HG02943 (cell line): ENCODE results near the gene MYO3A.

ENCODE experiments used
- ATAC-seq: cut with Tn5 transposase; IDR thresholded peaks from one replicate; pipeline ENCODE4 v1.9.1; 2021; ENCODE audit warnings: mild to moderate bottlenecking, low read depth, moderate library complexity; ENCODE audit not compliant: unreplicated experiment

Gene MYO3A

GRCh38 chr10:25933653-25934608, at the start of gene MYO3A:
TSS of gene MYO3A (plus strand) at chr10:25934229. CDS start at chr10:25952111, 17,882 bp downstream.
- no peak for ATAC-seq

- ATAC-seq = no peak
These were observed 45.4 kb upstream of the MYO3A start for GRCh38 chr10:25888627-25889026.

- ATAC-seq = no peak
These were observed 43.0 kb upstream of the MYO3A start for GRCh38 chr10:25890995-25891394.

GRCh38 chr10:25895856-25896255, 38.2 kb upstream of the MYO3A start:
- ATAC-seq = no peak

GRCh38 chr10:25896421-25896820, 37.6 kb upstream of the MYO3A start:
- no peak for ATAC-seq

GRCh38 chr10:25899304-25899703, 34.7 kb upstream of the MYO3A start:
- no peak for ATAC-seq

- ATAC-seq = no peak
These were observed 32.8 kb upstream of the MYO3A start for GRCh38 chr10:25901199-25901598.

GRCh38 chr10:25902002-25902401, 32.0 kb upstream of the MYO3A start:
- ATAC-seq = no peak

GRCh38 chr10:25907261-25907660, 26.8 kb upstream of the MYO3A start:
- ATAC-seq = no peak

GRCh38 chr10:25912866-25913265, 21.2 kb upstream of the MYO3A start:
- no peak for ATAC-seq

GRCh38 chr10:25914776-25915175, 19.3 kb upstream of the MYO3A start:
- no peak for ATAC-seq

- ATAC-seq = no peak
These were observed 651 bp downstream of the MYO3A start for GRCh38 chr10:25934621-25935139.

GRCh38 chr10:25938405-25938804, 4.4 kb downstream of the MYO3A start:
- ATAC-seq = no peak

- ATAC-seq = no peak
These were observed 10.7 kb downstream of the MYO3A start for GRCh38 chr10:25944771-25945170.

- ATAC-seq = no peak
These were observed 18.8 kb downstream of the MYO3A start for GRCh38 chr10:25952857-25953256.

GRCh38 chr10:25954851-25955250, 20.8 kb downstream of the MYO3A start:
- ATAC-seq = no peak

GRCh38 chr10:25959540-25960232, 25.7 kb downstream of the MYO3A start:
- no peak for ATAC-seq

- no peak for ATAC-seq
These were observed 31.6 kb downstream of the MYO3A start for GRCh38 chr10:25965584-25965983.

GRCh38 chr10:25966844-25967243, 32.8 kb downstream of the MYO3A start:
- ATAC-seq = no peak

GRCh38 chr10:25972631-25973030, 38.6 kb downstream of the MYO3A start:
- ATAC-seq = no peak

- no peak for ATAC-seq
These were observed 40.9 kb downstream of the MYO3A start for GRCh38 chr10:25974897-25975459.
